HG03354 (cell line): Measurements from ENCODE around the gene NDUFA13.

Experiments
- ATAC-seq: cut with Tn5 transposase; IDR thresholded peaks from one replicate; pipeline ENCODE4 v1.9.1; 2021; ENCODE audit warnings: mild to moderate bottlenecking; ENCODE audit not compliant: unreplicated experiment, poor library complexity, severe bottlenecking

Gene NDUFA13

DNA sequence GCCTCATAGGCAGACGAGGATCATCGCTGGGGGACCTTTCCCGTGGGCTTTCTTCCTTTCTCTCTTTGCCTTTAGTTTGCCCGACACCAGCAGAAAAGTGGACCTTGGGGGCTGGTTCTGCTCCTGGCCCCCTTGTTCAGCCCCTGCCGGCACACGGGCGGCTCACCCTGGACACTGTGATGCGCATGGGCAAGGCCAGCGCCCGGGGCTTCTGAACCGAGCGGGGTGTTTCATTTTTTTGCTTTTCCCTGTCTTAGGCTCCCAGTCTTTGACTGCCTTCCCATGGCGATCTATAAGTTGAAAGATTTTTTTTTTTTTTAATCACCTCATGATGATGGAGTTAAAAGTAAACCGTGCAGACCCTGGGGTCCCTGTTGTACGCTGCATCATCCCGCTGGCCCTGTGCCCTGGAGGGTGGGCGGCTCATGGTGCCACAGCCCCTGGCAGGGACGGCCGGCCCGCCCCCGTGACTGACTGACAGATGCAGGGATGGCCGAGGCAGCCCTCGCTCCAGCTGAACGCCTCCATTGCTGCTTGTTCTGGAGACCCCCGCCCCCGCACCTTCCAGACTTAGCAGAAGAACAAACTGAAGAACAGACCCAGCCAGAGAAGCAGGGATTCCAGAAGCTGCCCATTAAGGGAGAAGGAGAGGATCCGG lies 10.2 kb upstream of the NDUFA13 start:
- ATAC-seq, result no peak

DNA sequence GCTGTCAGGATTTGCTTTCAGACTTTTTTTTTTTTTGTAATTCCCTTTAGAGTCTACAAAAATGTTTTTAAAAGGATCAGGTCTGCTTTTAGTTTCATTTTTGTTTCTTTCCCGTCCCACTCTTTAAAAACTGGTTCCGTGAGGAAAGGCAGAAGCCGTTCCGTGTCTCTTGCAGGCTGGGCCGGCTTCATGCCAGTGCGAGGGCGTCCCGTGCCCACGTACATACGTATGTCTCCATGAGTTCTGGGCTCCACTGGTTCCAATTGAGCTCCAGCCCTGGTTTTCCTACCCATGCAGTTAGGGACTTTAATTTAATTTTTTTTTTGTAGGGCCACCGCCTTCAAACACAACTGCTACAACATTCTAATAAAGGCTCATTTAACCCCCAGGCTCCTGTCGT lies 9.4 kb upstream of the NDUFA13 start:
- ATAC-seq, result no peak

DNA sequence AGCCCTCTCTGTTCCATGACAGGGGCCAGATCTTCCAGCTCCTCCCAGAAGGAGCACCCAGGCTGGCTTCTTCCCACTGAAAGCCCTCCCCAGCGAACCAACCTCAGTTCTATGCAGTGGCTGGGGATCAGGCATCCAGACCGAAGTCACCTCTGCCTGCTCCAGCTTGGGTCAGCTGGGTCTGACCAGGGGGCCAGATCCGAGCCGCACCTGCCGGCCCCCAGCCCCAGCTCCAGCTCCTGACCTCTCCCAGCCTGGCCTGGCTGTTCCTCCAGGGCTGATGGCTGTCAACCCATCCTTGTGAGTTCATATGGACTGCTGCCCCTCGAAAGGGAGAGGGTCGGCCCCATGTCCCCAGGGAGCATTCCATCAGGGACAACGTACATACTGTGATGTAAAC lies 8.7 kb upstream of the NDUFA13 start:
- ATAC-seq, result no peak

DNA sequence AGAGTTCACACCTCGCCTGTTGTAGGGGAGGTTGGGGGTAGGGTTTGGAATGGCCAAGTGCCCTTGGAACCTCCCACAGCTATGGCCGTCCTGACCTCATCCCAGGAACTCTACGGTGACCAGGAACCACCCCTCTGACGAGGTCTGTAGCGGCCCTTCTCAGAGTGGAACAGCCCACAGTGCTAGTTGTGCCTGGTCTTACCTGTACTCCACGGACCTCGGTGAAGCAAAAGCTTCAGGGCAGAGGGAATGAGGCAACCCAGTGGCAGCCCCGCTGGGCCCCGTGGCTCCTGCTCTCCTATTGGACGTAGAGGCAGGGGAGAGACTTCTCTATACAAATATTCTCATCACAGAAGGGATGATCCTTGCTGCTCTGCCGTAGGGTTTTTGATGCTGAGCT lies 7.8 kb upstream of the NDUFA13 start:
- ATAC-seq, result no peak

DNA sequence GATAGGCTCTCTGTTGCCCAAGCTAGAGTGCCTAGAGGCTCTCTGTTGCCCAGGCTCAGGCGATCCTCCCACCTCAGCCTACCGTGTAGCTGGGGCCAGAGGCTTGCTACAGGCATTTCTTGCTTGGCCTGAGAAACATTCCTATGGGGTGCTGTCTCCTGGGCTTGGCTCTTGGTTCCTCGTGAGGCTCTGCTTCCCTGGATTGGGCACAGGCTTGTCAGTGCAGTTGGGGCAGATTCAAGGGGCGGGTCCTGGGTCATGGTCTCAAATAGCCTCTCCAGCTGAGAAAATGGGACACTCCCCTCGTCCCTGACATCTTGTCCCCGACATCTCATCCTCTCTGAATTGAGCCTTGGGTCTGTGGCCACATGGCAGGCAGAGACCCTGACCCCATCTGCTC lies 5.6 kb upstream of the NDUFA13 start:
- no peak for ATAC-seq

DNA sequence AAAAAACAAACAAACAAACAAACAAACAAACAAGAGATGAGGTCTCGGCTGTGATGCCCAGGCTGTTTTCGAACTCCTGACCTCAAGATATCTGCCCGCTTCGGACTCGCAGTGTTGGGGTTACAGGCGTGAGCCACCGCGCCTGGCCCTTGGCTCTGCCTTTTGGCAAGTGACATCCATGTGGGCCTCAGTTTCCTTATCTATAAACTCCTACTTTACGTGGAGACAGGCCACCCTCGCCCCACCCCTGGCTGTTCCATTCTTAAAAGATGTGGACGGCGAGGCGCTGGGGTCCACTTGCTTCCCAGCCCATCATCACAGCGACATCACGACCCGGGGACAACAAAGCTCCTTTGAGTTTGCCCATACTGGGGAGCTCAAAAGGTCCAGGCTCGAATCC lies 2.3 kb upstream of the NDUFA13 start:
- ATAC-seq, result no peak

DNA sequence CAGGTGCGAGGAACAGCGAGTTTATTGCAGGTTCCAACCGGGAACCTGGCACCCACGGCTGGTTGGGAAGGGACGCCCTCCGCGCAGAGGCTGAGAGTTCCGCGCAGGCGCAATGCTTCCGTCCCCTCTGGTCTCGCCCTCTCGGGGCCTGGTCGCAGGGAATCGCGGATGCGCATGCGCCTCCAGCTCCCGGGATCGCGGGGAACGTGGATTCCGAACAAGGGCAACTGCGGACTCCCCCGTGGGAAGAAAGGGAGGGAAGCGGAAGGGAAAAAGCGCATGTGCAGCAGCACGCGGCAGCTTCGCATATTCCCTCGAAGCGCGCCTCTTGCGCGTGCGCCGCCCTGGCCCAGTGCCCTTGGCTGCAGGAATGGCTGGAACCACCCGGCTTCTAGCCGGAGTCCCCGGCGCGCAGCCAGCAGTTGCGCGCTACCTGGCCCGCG lies 1.8 kb upstream of the NDUFA13 start:
- no peak for ATAC-seq

DNA sequence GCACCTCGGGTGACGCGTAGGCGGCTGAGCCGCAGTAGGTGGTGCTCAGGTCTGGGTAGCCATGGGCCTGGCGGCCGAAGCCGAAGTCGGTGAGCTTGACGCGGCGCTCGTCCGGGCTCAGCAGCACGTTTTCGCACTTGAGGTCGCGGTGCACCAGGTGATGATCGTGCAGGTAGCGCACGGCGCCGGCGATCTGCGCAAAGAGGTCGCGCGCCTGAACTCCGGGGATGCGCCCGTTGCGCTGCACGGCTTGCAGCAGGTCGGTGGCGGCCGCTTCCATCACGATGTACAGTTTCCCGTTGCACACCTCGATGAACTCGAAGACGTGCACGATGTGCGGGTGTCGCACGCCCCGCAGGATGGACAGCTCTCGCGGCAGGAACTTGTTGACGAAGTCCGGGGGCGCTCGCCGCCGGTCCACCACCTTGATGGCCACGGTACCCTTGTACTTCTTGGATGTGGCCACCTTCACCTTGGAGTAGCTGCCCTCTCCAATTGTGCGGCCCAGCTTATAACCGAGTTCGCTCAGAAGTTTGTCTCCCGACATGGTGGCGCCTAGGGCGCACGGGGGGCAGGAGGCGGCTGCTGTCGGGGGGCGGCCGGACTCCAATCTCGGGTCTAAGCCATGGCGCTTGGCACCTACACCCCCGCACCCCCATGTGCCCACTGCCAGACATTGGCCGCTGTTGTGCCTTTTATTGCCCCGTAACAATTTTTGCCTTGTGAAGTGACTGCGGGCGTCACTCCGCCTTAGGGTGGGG lies 964 bp upstream of the NDUFA13 start, which contains the start of gene TSSK6:
Gene TSSK6, minus strand, starts transcription at position 668 of the 761 bp plus-strand sequence. Its CDS starts 121 bp downstream, at position 547.
- no peak for ATAC-seq

DNA sequence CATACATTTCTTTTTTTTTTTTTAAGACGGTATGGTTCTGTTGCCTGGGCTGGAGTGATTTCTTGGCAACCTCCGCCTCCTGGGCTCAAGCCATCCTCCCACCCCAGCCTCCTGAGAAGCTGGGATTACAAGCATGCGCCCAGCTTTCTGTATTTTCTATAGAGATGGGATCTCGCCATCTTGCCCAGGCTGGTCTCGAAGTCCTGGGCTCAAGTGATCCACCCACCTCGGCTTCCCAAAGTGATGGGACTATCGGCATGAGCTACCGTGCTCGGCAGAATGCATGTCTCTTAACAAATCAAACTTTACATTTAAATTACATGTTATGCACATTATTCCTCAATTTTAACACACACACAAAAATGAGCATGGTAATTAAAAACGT lies 1.2 kb downstream of the NDUFA13 start:
- no peak for ATAC-seq

DNA sequence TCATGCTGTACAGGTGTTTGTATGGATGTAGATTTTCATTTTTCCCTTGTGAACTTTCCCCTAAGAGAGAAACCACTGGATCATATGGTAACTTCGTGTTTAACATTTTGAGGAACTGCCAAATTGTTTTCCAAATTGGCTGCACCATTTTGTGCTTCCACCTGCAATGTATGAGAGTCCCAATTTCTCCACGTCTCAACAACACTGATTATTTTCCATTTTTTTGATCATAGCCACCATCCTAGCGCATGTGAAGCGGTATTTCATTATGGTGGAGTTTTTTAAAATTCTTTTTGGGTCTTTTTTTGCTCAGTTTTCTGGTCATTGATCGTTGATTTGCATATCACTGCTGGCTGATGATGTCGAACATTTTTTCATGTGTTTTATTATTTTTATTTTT lies 5.0 kb downstream of the NDUFA13 start:
- ATAC-seq, result no peak

DNA sequence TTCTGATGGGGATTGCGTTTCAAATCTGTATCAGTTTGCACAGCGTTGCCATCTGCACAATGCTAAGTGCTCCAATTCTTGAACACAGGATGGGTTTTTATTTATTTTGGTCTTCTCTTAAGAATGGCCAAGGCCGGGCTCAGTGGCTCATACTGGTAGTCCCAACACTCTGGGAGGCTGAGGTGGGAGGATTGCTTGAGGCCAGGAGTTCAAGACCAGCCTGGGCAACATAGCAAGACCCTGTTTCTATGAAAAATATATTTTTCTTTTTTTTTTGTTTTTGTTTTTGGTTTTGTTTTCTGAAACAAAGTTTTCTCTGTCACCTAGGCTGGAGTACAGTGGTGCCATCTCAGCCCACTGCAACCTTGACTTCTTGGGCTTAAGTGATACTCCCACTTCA lies 7.2 kb downstream of the NDUFA13 start:
- no peak for ATAC-seq

DNA sequence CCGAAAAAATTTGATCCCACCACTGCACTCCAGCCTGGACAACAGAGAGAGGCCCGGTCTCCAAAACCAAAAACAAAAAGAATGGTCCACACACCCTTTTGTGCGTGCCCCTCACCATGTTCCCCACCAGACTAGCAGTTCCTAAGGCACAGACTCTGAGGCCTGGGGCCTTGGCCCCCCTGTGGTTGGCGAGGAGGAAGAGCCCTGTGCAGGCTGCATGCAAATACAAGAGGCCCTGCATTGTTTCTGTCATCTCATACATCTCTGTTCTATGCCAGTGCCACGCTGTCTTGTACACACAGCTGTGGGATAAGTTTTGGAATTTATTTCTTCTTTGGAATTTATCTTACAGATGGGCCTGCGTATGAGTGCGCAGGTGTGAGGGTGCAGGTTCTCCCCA lies 8.0 kb downstream of the NDUFA13 start:
- ATAC-seq, result no peak

DNA sequence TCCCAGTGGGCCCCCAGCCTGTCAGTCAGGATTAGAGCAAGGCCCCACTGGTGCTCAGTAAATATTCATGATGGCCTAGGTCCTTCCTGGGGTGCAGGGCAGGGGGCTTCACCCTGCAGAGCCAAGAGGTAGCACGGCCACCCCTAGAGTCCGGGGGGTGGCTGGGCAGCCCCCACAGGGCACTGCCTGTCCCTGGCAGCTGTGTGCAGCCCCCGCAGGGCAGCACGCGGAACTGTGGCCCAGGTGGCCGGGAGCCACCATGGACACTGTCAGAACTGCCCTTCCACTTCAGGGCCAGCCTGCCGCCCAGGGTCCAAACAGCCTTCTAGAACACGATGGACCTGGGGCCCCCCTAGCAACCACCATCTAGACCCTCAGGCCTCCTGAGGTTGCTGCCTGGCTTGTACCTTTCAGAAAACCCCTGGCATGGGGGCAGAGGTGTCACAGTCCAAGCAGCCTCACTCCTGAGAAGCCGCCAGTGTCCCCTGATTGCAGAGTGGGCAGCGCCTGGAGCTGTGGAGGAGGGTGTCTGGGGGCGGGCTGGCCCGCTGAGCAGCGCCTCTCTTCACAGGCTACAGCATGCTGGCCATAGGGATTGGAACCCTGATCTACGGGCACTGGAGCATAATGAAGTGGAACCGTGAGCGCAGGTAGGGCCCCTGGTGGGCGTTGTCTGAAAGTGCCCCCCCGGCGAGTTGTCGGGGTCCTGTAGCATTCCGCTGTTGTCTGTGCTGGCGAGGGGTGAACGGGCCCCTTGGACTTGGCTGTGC lies 9.8 kb downstream of the NDUFA13 start:
- ATAC-seq, result no peak

DNA sequence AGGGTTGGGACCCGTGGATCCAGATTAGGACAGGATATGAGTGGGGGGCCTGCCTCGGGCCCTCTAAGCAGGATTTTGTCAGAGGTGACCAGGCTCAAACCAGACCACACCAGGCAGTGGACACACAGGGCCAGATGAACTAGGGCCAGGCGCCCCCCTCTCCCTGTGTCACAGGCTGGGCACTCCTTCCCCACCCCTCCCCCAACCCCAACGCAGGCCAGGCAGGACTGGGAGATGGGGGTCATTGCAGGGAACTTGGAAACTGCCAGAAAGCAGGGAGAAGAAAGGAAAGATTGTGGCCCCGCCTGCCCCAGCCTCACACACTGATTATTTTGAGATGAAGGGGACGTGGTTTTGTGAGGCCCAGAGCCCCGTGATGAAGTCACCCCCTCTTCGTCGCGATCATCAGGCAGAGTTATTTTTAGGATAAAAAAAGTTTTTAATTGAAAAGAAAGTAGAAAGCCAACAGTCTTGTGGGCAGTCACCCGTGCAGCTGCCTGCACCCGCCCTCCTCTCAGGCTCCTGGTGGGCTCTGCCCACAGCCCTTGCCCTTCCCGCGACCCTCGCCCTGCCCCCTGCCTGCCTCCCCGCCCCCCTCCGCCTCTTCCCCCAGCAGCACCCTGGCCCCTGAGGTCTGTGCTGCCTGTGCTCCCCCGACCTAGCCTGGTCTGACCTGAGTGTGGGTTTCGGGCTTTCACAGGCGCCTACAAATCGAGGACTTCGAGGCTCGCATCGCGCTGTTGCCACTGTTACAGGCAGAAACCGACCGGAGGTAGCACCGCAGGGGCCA lies 10.8 kb downstream of the NDUFA13 start:
- no peak for ATAC-seq

DNA sequence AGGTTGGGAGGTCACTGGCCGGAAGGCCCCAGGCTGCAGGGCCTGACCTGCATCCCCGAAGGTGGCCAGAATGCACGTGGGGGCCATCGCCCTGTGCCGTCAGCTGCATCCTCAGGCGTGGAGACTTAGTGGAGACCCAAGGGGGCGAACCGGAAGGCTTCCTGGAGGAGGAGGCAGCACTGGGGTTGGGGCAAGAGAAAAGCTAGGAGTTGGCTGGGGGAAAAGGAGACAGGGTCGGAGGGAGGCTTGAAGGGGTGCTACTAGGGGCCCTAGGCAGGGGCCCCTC lies 11.3 kb downstream of the NDUFA13 start:
- no peak for ATAC-seq

DNA sequence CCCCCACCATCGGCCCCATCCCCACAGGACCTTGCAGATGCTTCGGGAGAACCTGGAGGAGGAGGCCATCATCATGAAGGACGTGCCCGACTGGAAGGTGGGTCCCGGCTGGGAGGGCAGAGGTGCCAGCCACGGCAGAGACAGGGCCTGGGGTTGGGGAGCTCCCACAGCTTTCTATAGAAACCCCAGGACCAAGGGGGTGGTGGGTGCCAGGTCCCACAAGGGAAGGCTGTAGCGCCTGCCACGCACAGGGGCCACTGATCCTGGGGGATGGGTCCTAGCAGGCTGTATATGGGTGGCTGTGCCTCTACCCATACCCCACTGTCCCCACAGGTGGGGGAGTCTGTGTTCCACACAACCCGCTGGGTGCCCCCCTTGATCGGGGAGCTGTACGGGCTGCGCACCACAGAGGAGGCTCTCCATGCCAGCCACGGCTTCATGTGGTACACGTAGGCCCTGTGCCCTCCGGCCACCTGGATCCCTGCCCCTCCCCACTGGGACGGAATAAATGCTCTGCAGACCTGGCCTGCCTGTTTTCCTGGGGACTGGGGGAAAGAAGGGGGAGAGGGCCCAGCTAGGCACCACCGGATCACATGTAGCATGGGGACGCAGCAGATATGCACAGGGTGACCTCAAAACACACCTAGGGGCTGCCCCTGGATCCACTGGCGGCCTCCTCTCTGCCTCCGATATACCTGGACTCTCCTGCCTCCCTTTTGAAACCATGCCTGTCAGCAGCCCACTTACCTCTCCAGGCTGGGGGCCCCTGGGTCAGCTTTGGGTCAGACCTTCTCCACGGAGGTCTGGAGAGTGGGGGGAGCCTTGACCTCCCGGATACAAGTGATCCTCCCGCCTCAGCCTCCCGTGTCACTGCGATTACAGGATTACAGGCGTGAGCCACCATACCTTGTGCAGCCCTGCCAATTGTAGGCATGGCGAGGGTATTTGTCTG lies 11.9 kb downstream of the NDUFA13 start:
- ATAC-seq, result no peak

DNA sequence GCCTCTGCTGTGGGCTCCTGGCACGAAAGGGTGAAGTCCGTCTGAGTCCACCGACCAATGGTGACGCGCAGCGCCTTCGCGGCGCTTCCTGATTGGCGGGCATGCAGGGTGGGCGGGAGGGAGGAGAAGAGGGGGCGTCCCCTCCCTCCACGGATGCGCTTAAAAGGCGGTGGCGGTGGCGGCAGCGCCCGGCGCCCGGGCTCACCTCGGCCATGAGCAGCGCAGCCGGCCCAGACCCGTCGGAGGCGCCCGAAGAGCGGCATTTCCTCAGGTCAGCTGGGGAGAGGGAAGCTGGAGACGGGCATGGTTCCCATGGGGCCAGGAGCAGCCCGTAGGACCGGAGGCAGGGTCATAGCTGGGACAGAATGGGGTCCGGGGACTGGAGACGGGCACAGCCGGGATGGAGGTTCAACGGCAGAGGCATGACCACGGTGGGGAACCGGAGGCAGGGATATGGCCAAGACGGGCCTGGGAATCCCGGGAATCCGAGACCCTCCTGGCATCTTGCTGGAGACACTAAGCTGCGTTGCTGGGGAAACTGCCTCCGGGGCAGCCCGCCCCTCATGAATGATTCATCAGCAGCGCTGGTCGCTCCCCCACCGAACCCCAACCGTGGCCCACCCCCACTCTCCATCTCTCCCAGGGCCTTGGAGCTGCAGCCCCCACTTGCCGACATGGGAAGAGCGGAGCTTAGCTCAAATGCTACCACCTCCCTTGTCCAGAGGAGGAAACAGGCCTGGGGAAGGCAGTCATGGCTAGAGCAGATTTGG lies 12.9 kb downstream of the NDUFA13 start, which contains the start of gene YJEFN3:
Gene YJEFN3, plus strand, starts transcription at position 191 of the 770 bp plus-strand sequence. Its CDS starts 22 bp downstream, at position 213.
- ATAC-seq, result no peak

DNA sequence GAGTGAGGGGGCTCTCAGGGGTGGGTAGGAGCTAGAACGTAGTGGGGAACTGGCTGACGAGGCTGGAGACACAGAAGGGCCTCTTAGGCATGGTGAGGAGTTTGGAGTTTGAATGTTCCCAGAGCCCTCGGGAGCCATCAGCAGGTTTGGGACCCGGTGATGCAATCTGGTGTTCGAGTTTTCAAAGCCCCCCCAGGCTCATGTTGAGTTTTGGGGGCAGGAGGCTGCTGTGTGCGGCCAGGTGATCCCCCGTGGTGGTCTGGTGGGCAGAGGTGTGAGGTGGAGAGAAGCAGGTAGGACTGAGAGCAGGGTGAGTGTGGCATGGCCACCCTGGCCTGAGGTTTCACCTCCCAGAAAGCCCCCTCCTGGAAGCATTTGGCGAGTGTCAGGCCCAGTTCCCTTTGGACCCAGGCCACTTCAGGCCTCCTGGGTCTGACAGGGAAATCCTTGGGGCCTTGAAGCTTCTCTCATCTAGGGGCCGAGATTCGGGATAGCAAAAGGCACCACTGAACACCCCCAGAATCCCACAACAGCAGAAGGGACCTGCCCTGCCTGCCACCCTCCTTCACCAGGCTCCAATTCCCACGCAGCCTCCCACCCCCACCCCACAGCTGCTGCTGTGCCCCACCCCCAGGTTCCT lies 13.9 kb downstream of the NDUFA13 start:
- ATAC-seq, result no peak
